Stimulated activated CD8-positive, alpha-beta memory T cell treated with anti-CD3 and anti-CD28 coated beads, Interleukin-15, amount 100 ng/mL, for 48 hours (primary cell): ENCODE data around the gene MPEG1.

ENCODE experiments used
- DNase-seq, 2 donors: peaks; one replicate each; pipeline ENCODE4 v3.0.0-alpha.2; 2020; ENCODE audit warnings: low read depth in 2 of 2

Gene MPEG1

GRCh38 chr11:59188954-59189353 is 23.8 kb downstream of the MPEG1 start:
- no peak for DNase-seq

- no peak for DNase-seq
Measured at GRCh38 chr11:59187587-59187986, 25.1 kb downstream of the MPEG1 start.

- DNase-seq, result no peak
Measured at GRCh38 chr11:59187035-59187434, 25.7 kb downstream of the MPEG1 start.

GRCh38 chr11:59186130-59186594 is 26.6 kb downstream of the MPEG1 start:
- DNase-seq, result no peak

- DNase-seq, result no peak
Measured at GRCh38 chr11:59185386-59185945, 27.3 kb downstream of the MPEG1 start.

- DNase-seq, result no peak
Measured at GRCh38 chr11:59184691-59185339, 27.9 kb downstream of the MPEG1 start.

GRCh38 chr11:59183771-59184170 is 29.0 kb downstream of the MPEG1 start:
- no peak for DNase-seq

- no peak for DNase-seq
Measured at GRCh38 chr11:59182457-59183151, 30.1 kb downstream of the MPEG1 start.

- DNase-seq, result no peak
Measured at GRCh38 chr11:59181746-59182456, 30.8 kb downstream of the MPEG1 start.

- no peak for DNase-seq
Measured at GRCh38 chr11:59180907-59181306, 31.8 kb downstream of the MPEG1 start.

- no peak for DNase-seq
Measured at GRCh38 chr11:59180168-59180776, 32.5 kb downstream of the MPEG1 start.

- DNase-seq, result no peak
Measured at GRCh38 chr11:59179121-59179520, 33.6 kb downstream of the MPEG1 start.

- DNase-seq, result no peak
Measured at GRCh38 chr11:59178402-59178801, 34.3 kb downstream of the MPEG1 start.

GRCh38 chr11:59176330-59176729 is 36.4 kb downstream of the MPEG1 start:
- DNase-seq, result no peak

GRCh38 chr11:59175091-59175501 is 37.6 kb downstream of the MPEG1 start:
- no peak for DNase-seq

GRCh38 chr11:59174664-59175033 is 38.1 kb downstream of the MPEG1 start:
- no peak for DNase-seq

GRCh38 chr11:59173964-59174663 is 38.6 kb downstream of the MPEG1 start:
- DNase-seq, result no peak

GRCh38 chr11:59173080-59173963 is 39.4 kb downstream of the MPEG1 start:
- DNase-seq, result no peak

GRCh38 chr11:59172345-59173079 is 40.2 kb downstream of the MPEG1 start:
- no peak for DNase-seq
